Astrocyte of the cerebellum (primary cell): ENCODE measurements around the gene HSP90AA1.

Source experiments
- DNase-seq: peaks from one replicate; pipeline ENCODE4 v3.0.0-alpha.2; 2011; ENCODE audit warnings: low read depth
- H3K4me3 ChIP-seq: 2 replicates; pipeline ENCODE4 v1.5.1; 2011; ENCODE audit warnings: mild to moderate bottlenecking, low read depth, low read length, moderate library complexity
- CTCF ChIP-seq: IDR thresholded peaks from 2 replicates; pipeline ENCODE4 v1.5.1; 2012; ENCODE audit warnings: low read length, low read depth, moderate library complexity, mild to moderate bottlenecking; ENCODE audit errors: missing control alignments
- in situ Hi-C: cut with HindIII; loops from 2 replicates; pipeline ENCODE4 v1.10.0; 2017; ENCODE audit warnings: low sequenced_read_pairs

HSP90AA1 gene

GRCh38 chr14:102043251-102044025, 43.4 kb downstream of the HSP90AA1 start:
- no peak for TF ChIP-seq CTCF
- in situ Hi-C loops: no loop called here
- H3K4me3 ChIP-seq: no peak overlapping the region
- no peak for DNase-seq

GRCh38 chr14:102042699-102043098, 44.1 kb downstream of the HSP90AA1 start:
- no peak overlapping the region for H3K4me3 ChIP-seq
- in situ Hi-C loops: no loop called here
- DNase-seq: no peak
- TF ChIP-seq CTCF: no peak

- H3K4me3 ChIP-seq: no peak overlapping the region
- in situ Hi-C loops: no loop called here
- TF ChIP-seq CTCF: no peak
- no peak for DNase-seq
Observed at GRCh38 chr14:102040153-102040552, 46.7 kb downstream of the HSP90AA1 start.

GRCh38 chr14:102039157-102039556, 47.7 kb downstream of the HSP90AA1 start:
- in situ Hi-C loops: loop anchor here (5.0 kb wide), 1 partner anchor 52 kb away; no protein-coding TSS in a partner anchor
- no peak for DNase-seq
- no peak overlapping the region for H3K4me3 ChIP-seq
- TF ChIP-seq CTCF: no peak

- H3K4me3 ChIP-seq: no peak overlapping the region
- TF ChIP-seq CTCF: no peak
- no peak for DNase-seq
- in situ Hi-C loops: loop anchor here (5.0 kb wide), 1 partner anchor 50 kb away; no protein-coding TSS in a partner anchor
Observed at GRCh38 chr14:102037686-102038085, 49.2 kb downstream of the HSP90AA1 start.

- no peak for TF ChIP-seq CTCF
- no peak overlapping the region for H3K4me3 ChIP-seq
- DNase-seq: no peak
- in situ Hi-C loops: loop anchor here (5.0 kb wide), 1 partner anchor 49 kb away; no protein-coding TSS in a partner anchor
Observed at GRCh38 chr14:102035914-102036313, 50.9 kb downstream of the HSP90AA1 start.

GRCh38 chr14:102034301-102034700, 52.5 kb downstream of the HSP90AA1 start:
- in situ Hi-C loops: no loop called here
- no peak for TF ChIP-seq CTCF
- no peak for DNase-seq
- H3K4me3 ChIP-seq: no peak overlapping the region
